NT2/D1 (cell line): Measurements from ENCODE around the gene IBTK.

Experiments used
- DNase-seq: peaks from one replicate; pipeline ENCODE4 v3.0.0-alpha.2; 2011; ENCODE audit warnings: low read depth, low spot score
- H3K27me3 ChIP-seq: 2 replicates; pipeline ENCODE4 v1.6.0; 2011; ENCODE audit warnings: mild to moderate bottlenecking; ENCODE audit not compliant: insufficient read length, insufficient read depth
- H3K36me3 ChIP-seq: 2 replicates; pipeline ENCODE4 v1.6.1; 2011; ENCODE audit warnings: mild to moderate bottlenecking, low read length, mixed read lengths; ENCODE audit not compliant: insufficient read depth, insufficient read length
- H3K4me1 ChIP-seq: 2 replicates; pipeline ENCODE4 v1.5.1; 2011; ENCODE audit not compliant: insufficient read depth, insufficient read length
- H3K4me3 ChIP-seq: 2 replicates; pipeline ENCODE4 v1.5.1; 2011; ENCODE audit warnings: low read depth; ENCODE audit not compliant: insufficient read length
- H3K9ac ChIP-seq: 2 replicates; pipeline ENCODE4 v1.6.0; 2011; ENCODE audit warnings: low read depth; ENCODE audit not compliant: insufficient read length
- H3K9me3 ChIP-seq: 2 replicates; pipeline ENCODE4 v1.5.1; 2011; ENCODE audit warnings: mild to moderate bottlenecking, low read length; ENCODE audit not compliant: insufficient read depth
- SUZ12 ChIP-seq: IDR thresholded peaks from 2 replicates; pipeline ENCODE4 v1.6.1; 2011; ENCODE audit not compliant: insufficient read length, insufficient read depth; ENCODE audit errors: extremely low read depth
- YY1 ChIP-seq: IDR thresholded peaks from 2 replicates; pipeline ENCODE4 v1.6.1; 2011; ENCODE audit not compliant: insufficient read length, insufficient read depth
- ZNF274 ChIP-seq: IDR thresholded peaks from 2 replicates; pipeline ENCODE4 v1.6.1; 2011; ENCODE audit warnings: mild to moderate bottlenecking, low read depth, low read length

The IBTK gene

DNA sequence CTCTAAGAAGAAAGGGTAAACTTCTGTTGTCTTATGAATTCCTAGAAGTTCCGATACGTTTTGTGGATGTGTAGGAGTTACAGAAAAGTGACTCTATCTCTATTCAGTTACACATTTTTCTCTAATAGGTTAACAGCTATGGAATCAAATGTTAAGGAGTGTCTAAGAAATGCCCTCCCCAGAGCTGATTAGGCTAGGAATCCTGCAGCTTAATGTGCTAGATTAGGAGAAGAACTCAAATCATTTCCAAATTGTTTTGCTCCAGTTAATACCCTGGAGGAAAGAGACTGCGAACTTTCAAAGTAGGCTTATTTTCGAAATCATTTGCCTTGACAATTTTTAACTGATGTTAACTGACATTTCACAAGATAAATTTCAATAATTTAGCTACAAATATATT is 51.9 kb downstream of the IBTK start:
- H3K27me3 ChIP-seq, result no peaks in the 10 kb centered on the region
- no peak overlapping the region for H3K4me3 ChIP-seq
- DNase-seq, result no peak
- no peaks in the 10 kb centered on the region for H3K9me3 ChIP-seq
- no peak overlapping the region for H3K9ac ChIP-seq
- no peak for TF ChIP-seq SUZ12
- TF ChIP-seq ZNF274, result no peak
- TF ChIP-seq YY1, result no peak
- H3K4me1 ChIP-seq, result no peaks in the 10 kb centered on the region
- H3K36me3 ChIP-seq, result peaks cover 73% of the 10 kb centered on the region

DNA sequence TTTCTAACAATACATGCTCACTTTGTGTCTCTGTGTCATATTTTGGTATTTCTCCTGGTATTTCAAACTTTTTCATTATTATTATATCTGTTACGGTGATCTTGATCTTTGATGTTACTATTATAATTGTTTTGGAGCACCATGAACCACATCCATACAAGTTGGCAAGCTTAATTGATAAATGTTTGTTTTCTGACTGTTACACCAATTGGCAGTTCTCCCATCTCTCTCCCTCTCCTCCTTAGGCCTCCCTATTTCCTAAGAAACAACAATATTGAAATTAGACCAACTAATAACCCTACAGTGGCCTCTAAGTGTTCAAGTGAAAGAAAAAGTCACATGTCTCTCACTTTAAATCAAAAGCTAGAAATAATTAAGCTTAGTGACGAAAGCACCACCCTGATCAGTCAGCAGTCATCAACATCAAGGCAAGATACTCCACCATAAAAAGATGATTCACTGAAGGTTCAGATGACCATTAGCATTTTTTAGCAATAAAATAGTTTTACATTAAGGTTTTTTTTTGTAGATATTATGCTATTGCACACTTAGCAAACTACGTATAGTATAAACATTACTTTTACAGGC is 61.5 kb downstream of the IBTK start:
- TF ChIP-seq SUZ12 (no peak), ZNF274 (no peak), YY1 (no peak)
- no peak overlapping the region for H3K9ac ChIP-seq
- H3K4me3 ChIP-seq, result no peak overlapping the region
- H3K9me3 ChIP-seq, result no peaks in the 10 kb centered on the region
- H3K4me1 ChIP-seq, result no peaks in the 10 kb centered on the region
- DNase-seq, result no peak
- no peaks in the 10 kb centered on the region for H3K27me3 ChIP-seq
- peaks cover 33% of the 10 kb centered on the region for H3K36me3 ChIP-seq

DNA sequence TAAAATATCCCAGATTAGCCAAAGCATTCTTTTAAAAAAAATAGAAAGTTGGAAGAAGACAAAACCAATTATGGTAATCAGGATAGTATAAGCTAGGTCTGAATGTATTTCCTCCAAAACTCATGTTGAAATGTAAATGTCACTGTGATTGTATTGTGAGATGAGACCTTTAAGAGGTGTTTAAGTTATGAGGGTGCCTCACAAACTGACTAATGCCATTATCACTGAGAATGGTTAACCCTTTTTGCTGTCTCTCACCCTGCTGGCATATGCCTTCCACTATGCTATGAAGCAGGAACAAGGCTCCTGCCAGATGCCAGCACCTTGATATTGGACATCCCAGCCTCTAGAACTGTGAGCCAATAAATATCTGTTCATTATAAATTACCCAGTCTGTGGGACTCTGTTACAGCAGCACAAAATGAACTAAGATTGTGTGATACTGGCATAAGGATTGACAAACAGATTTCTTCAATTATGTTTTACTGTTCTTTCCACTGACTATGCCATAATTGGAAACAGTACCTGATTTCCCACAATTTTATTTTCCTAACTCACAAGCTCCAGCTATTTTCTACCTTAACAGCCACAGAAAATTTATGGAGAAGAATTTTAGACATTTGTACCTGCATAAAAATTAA is 63.8 kb downstream of the IBTK start:
- Histone ChIP-seq H3K4me1 (no peaks in the 10 kb centered on the region), H3K9me3 (no peaks in the 10 kb centered on the region), H3K36me3 (peaks cover 40% of the 10 kb centered on the region), H3K9ac (no peak overlapping the region), H3K27me3 (no peaks in the 10 kb centered on the region), H3K4me3 (no peak overlapping the region)
- TF ChIP-seq YY1, result no peak
- DNase-seq, result no peak

DNA sequence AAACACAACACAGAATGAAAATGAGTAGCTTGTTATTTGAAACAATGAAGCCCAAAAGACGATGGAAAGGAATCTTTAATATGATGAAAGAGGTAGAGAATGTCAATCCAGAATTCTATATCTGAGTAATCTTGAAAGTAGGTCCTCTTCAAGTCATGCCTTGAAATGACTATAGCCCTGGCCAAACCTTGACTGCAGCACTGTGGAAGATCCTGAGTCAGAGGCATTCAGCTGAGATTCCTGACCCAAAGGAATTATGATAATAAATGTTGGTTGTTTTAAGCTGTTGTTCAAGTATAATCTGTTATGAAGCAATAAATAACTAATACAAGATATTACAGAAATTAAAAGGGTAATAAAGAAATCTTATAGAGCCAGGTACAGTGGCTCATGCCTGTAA is 64.8 kb downstream of the IBTK start:
- Histone ChIP-seq H3K9me3 (no peaks in the 10 kb centered on the region), H3K27me3 (no peaks in the 10 kb centered on the region), H3K4me1 (no peaks in the 10 kb centered on the region), H3K9ac (no peak overlapping the region), H3K36me3 (peaks cover 37% of the 10 kb centered on the region), H3K4me3 (no peak overlapping the region)
- TF ChIP-seq ZNF274, result no peak
- TF ChIP-seq SUZ12, result no peak
- no peak for TF ChIP-seq YY1
- DNase-seq, result no peak

DNA sequence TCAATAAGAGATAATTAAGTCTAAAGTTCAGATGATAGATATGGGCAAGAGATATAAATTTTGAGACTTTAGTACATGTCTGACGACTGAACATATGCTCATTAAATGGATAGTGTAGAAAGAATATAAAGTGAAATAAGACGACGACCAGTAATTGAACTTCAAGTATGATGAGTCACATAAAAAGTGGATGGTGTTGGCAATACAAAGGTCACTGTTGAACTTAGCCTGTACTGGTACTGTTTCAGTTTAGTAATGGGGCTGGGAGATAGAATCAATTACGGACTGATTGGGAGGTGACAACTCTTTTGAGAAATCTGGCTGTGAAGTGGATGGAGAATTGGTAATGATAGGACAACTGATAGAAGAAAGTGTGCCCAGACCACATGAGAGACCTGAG is 68.1 kb downstream of the IBTK start:
- Histone ChIP-seq H3K9ac (no peak overlapping the region), H3K4me3 (no peak overlapping the region), H3K9me3 (no peaks in the 10 kb centered on the region), H3K27me3 (no peaks in the 10 kb centered on the region), H3K4me1 (no peaks in the 10 kb centered on the region), H3K36me3 (peaks cover 36% of the 10 kb centered on the region)
- no peak for DNase-seq
- TF ChIP-seq SUZ12 (no peak), ZNF274 (no peak), YY1 (no peak)

DNA sequence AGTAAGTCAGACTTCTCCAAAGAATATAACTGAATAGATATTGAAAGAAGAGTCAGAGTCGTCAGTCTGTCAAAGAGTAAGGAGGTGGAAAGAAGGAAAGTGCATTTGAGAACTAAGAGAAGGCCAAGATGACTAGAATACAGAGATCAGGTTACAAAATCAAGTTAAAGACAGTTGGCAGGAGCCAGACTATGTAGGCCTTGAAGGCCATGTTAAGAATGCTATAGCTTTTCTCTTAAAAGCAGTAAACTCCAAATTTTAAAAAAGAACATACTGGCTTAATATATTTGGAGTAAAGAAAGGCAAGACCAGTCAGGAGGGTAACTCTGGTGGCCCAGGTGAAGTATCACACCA is 68.8 kb downstream of the IBTK start:
- Histone ChIP-seq H3K9ac (no peak overlapping the region), H3K4me1 (no peaks in the 10 kb centered on the region), H3K4me3 (no peak overlapping the region), H3K27me3 (no peaks in the 10 kb centered on the region), H3K36me3 (peaks cover 36% of the 10 kb centered on the region), H3K9me3 (no peaks in the 10 kb centered on the region)
- TF ChIP-seq ZNF274 (no peak), SUZ12 (no peak), YY1 (no peak)
- DNase-seq, result no peak

DNA sequence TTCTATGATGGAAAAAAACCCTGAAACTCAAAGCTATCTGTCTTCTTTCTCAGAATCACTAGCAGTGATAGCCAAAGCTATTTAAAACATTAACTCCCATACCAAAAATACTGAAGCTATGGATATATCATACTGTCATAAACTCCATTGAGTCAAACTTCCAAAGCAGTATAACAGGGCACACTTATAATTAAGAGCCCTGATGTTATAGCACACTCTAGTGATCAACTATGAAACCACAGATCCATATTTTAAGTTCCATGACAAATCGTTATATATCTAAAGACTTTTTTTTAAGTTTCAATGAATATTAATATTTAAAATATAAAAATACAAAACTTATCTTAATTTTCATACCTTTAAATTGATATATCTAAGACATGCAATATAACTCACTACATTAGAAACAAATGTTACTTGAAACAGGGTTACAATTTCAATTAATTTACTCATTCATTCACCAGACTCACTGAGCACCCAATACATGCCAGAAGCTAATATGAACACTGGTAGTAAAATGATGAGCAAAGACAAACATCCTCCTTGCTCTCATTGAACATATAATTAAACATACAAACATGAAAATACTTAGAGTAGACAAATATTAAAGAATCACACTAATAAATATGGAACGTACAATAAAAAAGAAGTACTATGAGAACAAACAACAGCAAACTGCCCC is 69.3 kb downstream of the IBTK start:
- Histone ChIP-seq H3K9me3 (no peaks in the 10 kb centered on the region), H3K4me3 (no peak overlapping the region), H3K4me1 (no peaks in the 10 kb centered on the region), H3K27me3 (no peaks in the 10 kb centered on the region), H3K36me3 (peaks cover 40% of the 10 kb centered on the region), H3K9ac (no peak overlapping the region)
- DNase-seq, result no peak
- no peak for TF ChIP-seq YY1
- no peak for TF ChIP-seq ZNF274
- TF ChIP-seq SUZ12, result no peak
